HepG2 (cell line): ENCODE results near the gene TRAPPC3. TPM values are rescaled to one million over a fixed set of nuclear protein-coding genes. Genes with fewer than 3 reads are reported as not detected.

Experiments
- ATF1 ChIP-seq: IDR thresholded peaks from 2 replicates; pipeline ENCODE4 v1.6.1; 2016; ENCODE audit warnings: mild to moderate bottlenecking, control low read depth
- ESRRA ChIP-seq: sonication (generic); formaldehyde crosslinking; IDR thresholded peaks from 2 replicates; pipeline ENCODE4 v1.5.1; 2020; ENCODE audit warnings: mild to moderate bottlenecking, low read depth, missing genetic modification reagents
- FOSL2 ChIP-seq: sonication (generic); formaldehyde crosslinking; IDR thresholded peaks from 2 replicates; pipeline ENCODE4 v1.4.0; 2020; ENCODE audit warnings: missing genetic modification reagents
- KLF11 ChIP-seq: IDR thresholded peaks from 2 replicates; pipeline ENCODE4 v1.6.1; 2016; ENCODE audit warnings: missing compliant biosample characterization
- MTA1 ChIP-seq: sonication (generic); formaldehyde crosslinking; IDR thresholded peaks from 2 replicates; pipeline ENCODE4 v1.4.0; 2020; ENCODE audit warnings: missing genetic modification reagents, mild to moderate bottlenecking, borderline replicate concordance
- NFYB ChIP-seq: sonication (generic); formaldehyde crosslinking; IDR thresholded peaks from 2 replicates; pipeline ENCODE4 v1.4.0; 2020; ENCODE audit warnings: missing genetic modification reagents
- RFXAP ChIP-seq: sonication (generic); formaldehyde crosslinking; IDR thresholded peaks from 2 replicates; pipeline ENCODE4 v1.4.0; 2020; ENCODE audit warnings: missing genetic modification reagents, borderline replicate concordance
- SETDB1 ChIP-seq: sonication (generic); formaldehyde crosslinking; IDR thresholded peaks from 2 replicates; pipeline ENCODE4 v1.5.1; 2020; ENCODE audit warnings: missing genetic modification reagents, mild to moderate bottlenecking, borderline replicate concordance
- SOX13 ChIP-seq, 3 experiments: fragments of 450-650 bp in 1 of 3; sonication (generic) in 1 of 3; formaldehyde crosslinking in 1 of 3; IDR thresholded peaks in 2 of 3; conservative IDR thresholded peaks in 1 of 3; 2 replicates each; pipeline versions ENCODE4 v1.5.0 to v1.6.1; 2016 to 2020; ENCODE audit warnings: antibody characterized with exemption in 1 of 3, mild to moderate bottlenecking in 1 of 3, missing compliant biosample characterization in 1 of 3, missing genetic modification reagents in 1 of 3, moderate library complexity in 1 of 3
- SSRP1 ChIP-seq: IDR thresholded peaks from 2 replicates; pipeline ENCODE4 v1.6.1; 2016; ENCODE audit warnings: control low read depth
- TCF12 ChIP-seq, 2 experiments: fragments of 450-650 bp in 1 of 2; sonication (generic) in 1 of 2; formaldehyde crosslinking in 1 of 2; IDR thresholded peaks; 2 replicates each; pipeline versions ENCODE4 v1.6.1 to v1.8.0; 2017 to 2022; ENCODE audit warnings: antibody characterized with exemption in 1 of 2, mild to moderate bottlenecking in 1 of 2, missing genetic modification reagents in 1 of 2, moderate library complexity in 1 of 2
- TEAD3 ChIP-seq: optimal IDR thresholded peaks from 2 replicates; pipeline ENCODE3; 2016; ENCODE audit warnings: borderline replicate concordance
- ZBTB37 ChIP-seq: sonication (generic); formaldehyde crosslinking; IDR thresholded peaks from 2 replicates; pipeline ENCODE4 v1.4.0; 2020; ENCODE audit warnings: mild to moderate bottlenecking, missing genetic modification reagents
- ZFP1 ChIP-seq: IDR thresholded peaks from 2 replicates; pipeline ENCODE4 v1.6.1; 2016
- ZNF17 ChIP-seq: sonication (generic); formaldehyde crosslinking; IDR thresholded peaks from 2 replicates; pipeline ENCODE4 v1.5.0; 2020; ENCODE audit warnings: mild to moderate bottlenecking, missing genetic modification reagents
- ZNF589 ChIP-seq: sonication (generic); formaldehyde crosslinking; conservative IDR thresholded peaks from 2 replicates; pipeline ENCODE4 v1.8.0; 2022; ENCODE audit warnings: mild to moderate bottlenecking, moderate library complexity, missing genetic modification reagents
- ZNF839 ChIP-seq: sonication (generic); formaldehyde crosslinking; IDR thresholded peaks from 2 replicates; pipeline ENCODE4 v1.4.0; 2020; ENCODE audit warnings: missing genetic modification reagents, mild to moderate bottlenecking, borderline replicate concordance
- ZSCAN29 ChIP-seq: sonication (generic); formaldehyde crosslinking; conservative IDR thresholded peaks from 2 replicates; pipeline ENCODE4 v1.4.0; 2020; ENCODE audit warnings: mild to moderate bottlenecking, missing genetic modification reagents
- polyA plus RNA-seq, 8 experiments: library from polyadenylated mRNA; depleted of rRNA in 3 of 8; stranded (reverse) in 7 of 8; unstranded in 1 of 8; fragments of >200 nt; fragmentation: Illumina TruSeq in 4 of 8; extraction: Trizol in 4 of 8; gene quantifications; 2 replicates each; pipeline versions ENCODE4 v1.2.1 to v1.2.3, GENCODE V29; 2011 to 2016; ENCODE audit warnings: low read depth in 4 of 8, missing spikeins in 1 of 8, mixed read lengths in 1 of 8; ENCODE audit not compliant: insufficient read depth in 1 of 8
- total RNA-seq, 5 experiments: library from RNA; depleted of rRNA; stranded (reverse); fragments of >200 nt; fragmentation: Illumina TruSeq; extraction: Trizol; gene quantifications; 2 replicates each; pipeline ENCODE4 v1.2.3, GENCODE V29; 2016; ENCODE audit warnings: low read depth in 1 of 5
- TF ChIP-seq, protein P1 (sequence below): sonication (generic); formaldehyde crosslinking; IDR thresholded peaks from 2 replicates; pipeline ENCODE4 v1.5.0; 2020; ENCODE audit warnings: mild to moderate bottlenecking, missing genetic modification reagents
- TF ChIP-seq, protein P2 (sequence below): sonication (generic); formaldehyde crosslinking; IDR thresholded peaks from 2 replicates; pipeline ENCODE4 v1.8.1; 2023; ENCODE audit warnings: missing genetic modification reagents, inconsistent platforms, borderline replicate concordance
- TF ChIP-seq, protein P3 (sequence below): IDR thresholded peaks from 2 replicates; pipeline ENCODE4 v1.6.1; 2018; ENCODE audit warnings: missing genetic modification reagents, mild to moderate bottlenecking, missing compliant biosample characterization
- TF ChIP-seq, protein P4 (sequence below): sonication (generic); formaldehyde crosslinking; IDR thresholded peaks from 2 replicates; pipeline ENCODE4 v1.4.0; 2020; ENCODE audit warnings: mild to moderate bottlenecking, missing genetic modification reagents
- TF ChIP-seq, protein P5 (sequence below): sonication (generic); formaldehyde crosslinking; IDR thresholded peaks from 2 replicates; pipeline ENCODE4 v1.4.0; 2020; ENCODE audit warnings: missing genetic modification reagents

The TRAPPC3 gene
- total and polyA plus RNA-seq, 2 of the 13 experiments (the other 11 are each of a cell fraction or from before 2014, with no cell fraction given): 53.7 to 62.4 TPM

DNA sequence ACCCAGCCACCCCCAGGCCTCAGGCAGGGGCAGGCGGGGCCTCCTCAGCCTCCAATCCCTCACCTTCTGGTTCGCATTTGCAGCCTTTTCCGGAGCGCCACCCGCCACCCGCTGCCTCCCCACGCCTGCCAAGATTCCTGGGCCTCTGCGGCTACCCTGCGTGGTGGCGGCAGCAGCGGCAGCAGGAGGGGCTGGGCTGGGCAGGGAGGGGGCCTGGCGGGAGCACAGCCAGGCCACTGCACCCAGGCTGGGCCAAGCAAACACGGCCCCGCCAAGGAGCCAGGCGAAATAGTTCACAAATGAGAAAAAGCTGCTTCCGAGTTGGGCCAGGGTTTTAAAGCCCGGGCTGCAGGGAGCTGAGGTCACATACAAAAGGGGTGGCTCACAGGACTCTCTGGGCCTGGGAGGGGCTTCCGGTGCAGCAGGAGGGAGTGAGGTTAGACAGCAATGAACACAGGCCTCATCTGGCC lies 34.1 kb downstream of the TRAPPC3 start (continued):
- TF ChIP-seq ZBTB37: no peak
- peak; percentile 40; the same call in 1 of the 2 replicates for TF ChIP-seq ESRRA (CRISPR knock-in tag)
- no peak for TF ChIP-seq ZNF839 (CRISPR knock-in tag)
- TF ChIP-seq, protein P1, sequence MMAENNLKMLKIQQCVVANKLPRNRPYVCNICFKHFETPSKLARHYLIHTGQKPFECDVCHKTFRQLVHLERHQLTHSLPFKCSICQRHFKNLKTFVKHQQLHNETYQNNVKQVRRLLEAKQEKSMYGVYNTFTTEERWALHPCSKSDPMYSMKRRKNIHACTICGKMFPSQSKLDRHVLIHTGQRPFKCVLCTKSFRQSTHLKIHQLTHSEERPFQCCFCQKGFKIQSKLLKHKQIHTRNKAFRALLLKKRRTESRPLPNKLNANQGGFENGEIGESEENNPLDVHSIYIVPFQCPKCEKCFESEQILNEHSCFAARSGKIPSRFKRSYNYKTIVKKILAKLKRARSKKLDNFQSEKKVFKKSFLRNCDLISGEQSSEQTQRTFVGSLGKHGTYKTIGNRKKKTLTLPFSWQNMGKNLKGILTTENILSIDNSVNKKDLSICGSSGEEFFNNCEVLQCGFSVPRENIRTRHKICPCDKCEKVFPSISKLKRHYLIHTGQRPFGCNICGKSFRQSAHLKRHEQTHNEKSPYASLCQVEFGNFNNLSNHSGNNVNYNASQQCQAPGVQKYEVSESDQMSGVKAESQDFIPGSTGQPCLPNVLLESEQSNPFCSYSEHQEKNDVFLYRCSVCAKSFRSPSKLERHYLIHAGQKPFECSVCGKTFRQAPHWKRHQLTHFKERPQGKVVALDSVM (CRISPR knock-in tag): peak; percentile 79
- no peak for TF ChIP-seq ZNF17 (CRISPR knock-in tag)
- TF ChIP-seq SSRP1 (CRISPR knock-in tag): no peak
- no peak for TF ChIP-seq FOSL2 (CRISPR knock-in tag)
- TF ChIP-seq TCF12 (IDR thresholded peaks at IDR 0.05): no peak
- TF ChIP-seq TCF12 (CRISPR knock-in tag; IDR thresholded peaks at IDR 0.05): no peak
- no peak for TF ChIP-seq ZFP1 (CRISPR knock-in tag)
- TF ChIP-seq, protein P2, sequence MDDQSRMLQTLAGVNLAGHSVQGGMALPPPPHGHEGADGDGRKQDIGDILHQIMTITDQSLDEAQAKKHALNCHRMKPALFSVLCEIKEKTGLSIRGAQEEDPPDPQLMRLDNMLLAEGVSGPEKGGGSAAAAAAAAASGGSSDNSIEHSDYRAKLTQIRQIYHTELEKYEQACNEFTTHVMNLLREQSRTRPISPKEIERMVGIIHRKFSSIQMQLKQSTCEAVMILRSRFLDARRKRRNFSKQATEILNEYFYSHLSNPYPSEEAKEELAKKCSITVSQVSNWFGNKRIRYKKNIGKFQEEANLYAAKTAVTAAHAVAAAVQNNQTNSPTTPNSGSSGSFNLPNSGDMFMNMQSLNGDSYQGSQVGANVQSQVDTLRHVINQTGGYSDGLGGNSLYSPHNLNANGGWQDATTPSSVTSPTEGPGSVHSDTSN: no peak
- TF ChIP-seq ATF1 (CRISPR knock-in tag): no peak
- no peak for TF ChIP-seq ZNF589
- no peak for TF ChIP-seq SETDB1 (CRISPR knock-in tag)
- TF ChIP-seq, protein P3, sequence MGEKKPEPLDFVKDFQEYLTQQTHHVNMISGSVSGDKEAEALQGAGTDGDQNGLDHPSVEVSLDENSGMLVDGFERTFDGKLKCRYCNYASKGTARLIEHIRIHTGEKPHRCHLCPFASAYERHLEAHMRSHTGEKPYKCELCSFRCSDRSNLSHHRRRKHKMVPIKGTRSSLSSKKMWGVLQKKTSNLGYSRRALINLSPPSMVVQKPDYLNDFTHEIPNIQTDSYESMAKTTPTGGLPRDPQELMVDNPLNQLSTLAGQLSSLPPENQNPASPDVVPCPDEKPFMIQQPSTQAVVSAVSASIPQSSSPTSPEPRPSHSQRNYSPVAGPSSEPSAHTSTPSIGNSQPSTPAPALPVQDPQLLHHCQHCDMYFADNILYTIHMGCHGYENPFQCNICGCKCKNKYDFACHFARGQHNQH (CRISPR knock-in tag): no peak
- TF ChIP-seq ZSCAN29 (CRISPR knock-in tag): 0 out of 2 replicates have a peak, but pooled peaks have one; percentile 53
- TF ChIP-seq KLF11 (CRISPR knock-in tag): no peak
- TF ChIP-seq, protein P4, sequence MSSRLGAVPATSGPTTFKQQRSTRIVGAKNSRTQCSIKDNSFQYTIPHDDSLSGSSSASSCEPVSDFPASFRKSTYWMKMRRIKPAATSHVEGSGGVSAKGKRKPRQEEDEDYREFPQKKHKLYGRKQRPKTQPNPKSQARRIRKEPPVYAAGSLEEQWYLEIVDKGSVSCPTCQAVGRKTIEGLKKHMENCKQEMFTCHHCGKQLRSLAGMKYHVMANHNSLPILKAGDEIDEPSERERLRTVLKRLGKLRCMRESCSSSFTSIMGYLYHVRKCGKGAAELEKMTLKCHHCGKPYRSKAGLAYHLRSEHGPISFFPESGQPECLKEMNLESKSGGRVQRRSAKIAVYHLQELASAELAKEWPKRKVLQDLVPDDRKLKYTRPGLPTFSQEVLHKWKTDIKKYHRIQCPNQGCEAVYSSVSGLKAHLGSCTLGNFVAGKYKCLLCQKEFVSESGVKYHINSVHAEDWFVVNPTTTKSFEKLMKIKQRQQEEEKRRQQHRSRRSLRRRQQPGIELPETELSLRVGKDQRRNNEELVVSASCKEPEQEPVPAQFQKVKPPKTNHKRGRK (CRISPR knock-in tag): no peak
- TF ChIP-seq SOX13 (IDR thresholded peaks at IDR 0.05): no peak
- TF ChIP-seq SOX13 (CRISPR knock-in tag; conservative IDR thresholded peaks at IDR 0.05 in 1 of 2, IDR thresholded peaks at IDR 0.05 in 1 of 2): no peak
- TF ChIP-seq, protein P5, sequence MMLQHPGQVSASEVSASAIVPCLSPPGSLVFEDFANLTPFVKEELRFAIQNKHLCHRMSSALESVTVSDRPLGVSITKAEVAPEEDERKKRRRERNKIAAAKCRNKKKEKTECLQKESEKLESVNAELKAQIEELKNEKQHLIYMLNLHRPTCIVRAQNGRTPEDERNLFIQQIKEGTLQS: no peak
- TF ChIP-seq MTA1 (CRISPR knock-in tag): peak; percentile 48; the same call in 1 of the 2 replicates
- no peak for TF ChIP-seq RFXAP (CRISPR knock-in tag)
- TF ChIP-seq NFYB: no peak
- peak; percentile 5 for TF ChIP-seq TEAD3
